T-cell (primary cell): Measurements from ENCODE around the gene MAP2K6. TPM values are rescaled to one million over a fixed set of nuclear protein-coding genes. Genes with fewer than 3 reads are reported as not detected.

ENCODE experiments used
- ATAC-seq, 4 experiments: fragments of 200-7000 bp in 3 of 4; fragments of 150-1000 bp in 1 of 4; cut with Tn5 transposase; replicated peaks in 1 of 4; 1 replicate in 3 of 4; 2 replicates in 1 of 4; pipeline ENCODE4 v1.10.0; 2021; ENCODE audit warnings: moderate library complexity in 3 of 4, mild to moderate bottlenecking in 2 of 4, moderate number of reproducible peaks in 1 of 4
- CTCF ChIA-PET, 2 donors: fragments of 300-600 bp; sonication (Branson Sonifier 250); formaldehyde crosslinking; loops; one replicate each; lab custom pipeline; 2022; ENCODE audit warnings: antibody characterized with exemption in 2 of 2; lab: Charles Lee
- POLR2A ChIA-PET, 2 donors: fragments of 300-600 bp; sonication (Branson Sonifier 250); formaldehyde crosslinking; loops; one replicate each; lab custom pipeline; 2022; ENCODE audit warnings: antibody characterized with exemption in 2 of 2; lab: Charles Lee
- DNase-seq, 35 experiments: peaks; one replicate each; pipeline versions ENCODE4 v3.0.0 to v3.0.0-alpha.2; 2013 to 2023
- H3K27ac ChIP-seq: one replicate; pipeline ENCODE4 v1.5.1; 2013; ENCODE audit warnings: low read length
- H3K27me3 ChIP-seq, 2 experiments: replicated peaks in 1 of 2; 1 replicate in 1 of 2; 2 replicates in 1 of 2; pipeline versions ENCODE4 v1.6.1 to v1.7.0; 2013; ENCODE audit warnings: low read length in 1 of 2, mixed read lengths in 1 of 2; ENCODE audit not compliant: control insufficient read depth in 2 of 2, insufficient read depth in 2 of 2; ENCODE audit errors: extremely low read depth in 1 of 2
- H3K36me3 ChIP-seq, 2 donors: 1 replicate in 1 of 2; 2 replicates in 1 of 2; pipeline versions ENCODE4 v1.6.1 to v1.7.0; 2013; ENCODE audit warnings: low read length in 1 of 2; ENCODE audit not compliant: control insufficient read depth in 2 of 2, insufficient read depth in 1 of 2; ENCODE audit errors: extremely low read depth in 1 of 2
- H3K4me1 ChIP-seq, 2 experiments: 1 replicate in 1 of 2; 2 replicates in 1 of 2; pipeline versions ENCODE4 v1.6.1 to v1.7.0; 2013; ENCODE audit warnings: low read length in 2 of 2, mixed read lengths in 1 of 2; ENCODE audit not compliant: insufficient read depth in 2 of 2, control insufficient read depth in 1 of 2; ENCODE audit errors: extremely low read depth in 1 of 2
- H3K4me3 ChIP-seq, 2 donors: 1 replicate in 1 of 2; 2 replicates in 1 of 2; pipeline versions ENCODE4 v1.5.1 to v1.7.0; 2013; ENCODE audit warnings: mild to moderate bottlenecking in 2 of 2, low read length in 1 of 2, moderate library complexity in 1 of 2; ENCODE audit not compliant: control insufficient read depth in 1 of 2; ENCODE audit errors: extremely low read depth in 1 of 2
- H3K9me3 ChIP-seq: 2 replicates; pipeline ENCODE4 v1.7.0; 2013
- H3K27ac Mint-ChIP-seq, 2 donors: one replicate each; pipeline ENCODE4 v1.8.0; 2020 to 2021; ENCODE audit warnings: mild to moderate bottlenecking in 2 of 2, mixed read lengths in 2 of 2
- H3K27me3 Mint-ChIP-seq, 2 donors: one replicate each; pipeline ENCODE4 v1.8.0; 2021 to 2022; ENCODE audit warnings: mixed read lengths in 2 of 2
- H3K36me3 Mint-ChIP-seq: one replicate; pipeline ENCODE4 v1.8.0; 2021; ENCODE audit warnings: mixed read lengths
- H3K4me1 Mint-ChIP-seq, 3 donors: one replicate each; pipeline ENCODE4 v1.8.0; 2020 to 2022; ENCODE audit warnings: mixed read lengths in 3 of 3, mild to moderate bottlenecking in 1 of 3
- H3K4me3 Mint-ChIP-seq, 3 donors: one replicate each; pipeline ENCODE4 v1.8.0; 2020 to 2022; ENCODE audit warnings: mild to moderate bottlenecking in 3 of 3, mixed read lengths in 3 of 3, moderate library complexity in 3 of 3
- H3K9me3 Mint-ChIP-seq, 3 donors: one replicate each; pipeline ENCODE4 v1.8.0; 2020 to 2022; ENCODE audit warnings: mixed read lengths in 3 of 3
- WGBS: methylation state at CpG from one replicate; pipeline ENCODE4 v1.1.5; 2013; ENCODE audit warnings: missing lambda C conversion rate; ENCODE audit not compliant: insufficient coverage; 5-methylcytosine and 5-hydroxymethylcytosine counted together
- total RNA-seq, 35 experiments: library from RNA in 6 of 35; stranded (reverse) in 6 of 35; fragments of 120-200 nt in 1 of 35; gene quantifications; one replicate each; pipeline versions ENCODE4 v1.2.1 to v1.2.4 and lab custom pipeline; 2013 to 2026

The MAP2K6 gene
- total RNA-seq, 5 donors from 2014 or later (not counting 1 experiment from before 2014, with no cell fraction given) = 10.4 to 25.1 (median 11.5) TPM

GRCh38 chr17:69565447-69565846, 150.9 kb downstream of the MAP2K6 start:
- H3K4me3 ChIP-seq = no peak overlapping the region
- H3K9me3 ChIP-seq = no peaks in the 10 kb centered on the region
- H3K27me3 ChIP-seq = peaks cover 0 to 5% of the 10 kb centered on the region in 2 experiments
- Mint-ChIP-seq H3K36me3 (no peaks in the 10 kb centered on the region), H3K4me1 (peaks cover 4 to 14% (median 6%) of the 10 kb centered on the region in 3 donors), H3K9me3 (no peaks in the 10 kb centered on the region), H3K4me3 (no peak overlapping the region), H3K27me3 (peaks cover 2 to 6% of the 10 kb centered on the region in 2 donors), H3K27ac (no peak overlapping the region)
- CTCF ChIA-PET = interaction anchor here in 1 of 2 donors (1.2 kb wide), 1 partner anchor 10 kb away, joined by 3 read pairs; no protein-coding TSS in a partner anchor
- H3K4me1 ChIP-seq = peaks cover 0 to 6% of the 10 kb centered on the region in 2 experiments
- no peak for DNase-seq
- POLR2A ChIA-PET = no interaction called here
- ATAC-seq = no peak
- H3K27ac ChIP-seq = no peak overlapping the region
- WGBS = 89% methylated on average over 4 of the region's 7 CpGs
- no peaks in the 10 kb centered on the region for H3K36me3 ChIP-seq

- DNase-seq (no peak), ATAC-seq (no peak)
- H3K27me3 Mint-ChIP-seq = peaks cover 2 to 6% of the 10 kb centered on the region in 2 donors
- peaks cover 4 to 14% (median 6%) of the 10 kb centered on the region in 3 donors for H3K4me1 Mint-ChIP-seq
- 88% methylated on average over 1 of the region's 4 CpGs for WGBS
- POLR2A ChIA-PET = no interaction called here
- H3K4me3 ChIP-seq = no peak overlapping the region
- no peak overlapping the region for H3K4me3 Mint-ChIP-seq
- H3K36me3 ChIP-seq = no peaks in the 10 kb centered on the region
- peaks cover 0 to 5% of the 10 kb centered on the region in 2 experiments for H3K27me3 ChIP-seq
- no peak overlapping the region for H3K27ac Mint-ChIP-seq
- H3K27ac ChIP-seq = no peak overlapping the region
- H3K4me1 ChIP-seq = peaks cover 0 to 6% of the 10 kb centered on the region in 2 experiments
- H3K9me3 ChIP-seq = no peaks in the 10 kb centered on the region
- H3K9me3 Mint-ChIP-seq = no peaks in the 10 kb centered on the region
- CTCF ChIA-PET = no interaction called here
- H3K36me3 Mint-ChIP-seq = no peaks in the 10 kb centered on the region
Observed at GRCh38 chr17:69567130-69567529, 152.6 kb downstream of the MAP2K6 start.

- no peaks in the 10 kb centered on the region for H3K36me3 Mint-ChIP-seq
- ATAC-seq (no peak), DNase-seq (no peak)
- ChIA-PET POLR2A (interaction anchor here in 1 of 2 donors (0.6 kb wide), 1 partner anchor 11 kb away, joined by 5 read pairs; no protein-coding TSS in a partner anchor), CTCF (interaction anchor here in 1 of 2 donors (0.7 kb wide), 1 partner anchor 1028 kb away, joined by 3 read pairs; no protein-coding TSS in a partner anchor)
- 43% methylated on average over 1 of the region's 3 CpGs for WGBS
- no peak overlapping the region for H3K27ac Mint-ChIP-seq
- peaks cover 4 to 14% (median 6%) of the 10 kb centered on the region in 3 donors for H3K4me1 Mint-ChIP-seq
- H3K4me3 ChIP-seq = no peak overlapping the region
- no peaks in the 10 kb centered on the region for H3K9me3 Mint-ChIP-seq
- no peak overlapping the region for H3K4me3 Mint-ChIP-seq
- H3K4me1 ChIP-seq = peaks cover 0 to 6% of the 10 kb centered on the region in 2 experiments
- no peaks in the 10 kb centered on the region for H3K36me3 ChIP-seq
- peaks cover 4 to 6% of the 10 kb centered on the region in 2 donors for H3K27me3 Mint-ChIP-seq
- peaks cover 0 to 5% of the 10 kb centered on the region in 2 experiments for H3K27me3 ChIP-seq
- no peak overlapping the region for H3K27ac ChIP-seq
- no peaks in the 10 kb centered on the region for H3K9me3 ChIP-seq
Observed at GRCh38 chr17:69572747-69573146, 158.2 kb downstream of the MAP2K6 start.

- Mint-ChIP-seq H3K27me3 (peaks cover 4 to 6% of the 10 kb centered on the region in 2 donors), H3K9me3 (no peaks in the 10 kb centered on the region), H3K4me1 (peaks cover 4 to 14% (median 6%) of the 10 kb centered on the region in 3 donors), H3K36me3 (no peaks in the 10 kb centered on the region), H3K27ac (no peak overlapping the region), H3K4me3 (no peak overlapping the region)
- no peak overlapping the region for H3K4me3 ChIP-seq
- ATAC-seq (no peak), DNase-seq (no peak)
- ChIA-PET POLR2A (interaction anchor here in 1 of 2 donors (0.7 kb wide), 1 partner anchor 33 kb away, joined by 3 read pairs; no protein-coding TSS in a partner anchor), CTCF (interaction anchor here in 1 of 2 donors (0.6 kb wide), 1 partner anchor 364 kb away, joined by 3 read pairs; no protein-coding TSS in a partner anchor)
- H3K27me3 ChIP-seq = peaks cover 0 to 5% of the 10 kb centered on the region in 2 experiments
- H3K9me3 ChIP-seq = no peaks in the 10 kb centered on the region
- no peaks in the 10 kb centered on the region for H3K36me3 ChIP-seq
- peaks cover 0 to 6% of the 10 kb centered on the region in 2 experiments for H3K4me1 ChIP-seq
- WGBS = no CpG with 5 or more reads among the region's 2 CpGs
- no peak overlapping the region for H3K27ac ChIP-seq
Observed at GRCh38 chr17:69573396-69573795, 158.9 kb downstream of the MAP2K6 start.

GRCh38 chr17:69574257-69575197, 160.0 kb downstream of the MAP2K6 start:
- Mint-ChIP-seq H3K27ac (no peak overlapping the region), H3K4me3 (no peak overlapping the region), H3K9me3 (no peaks in the 10 kb centered on the region), H3K36me3 (no peaks in the 10 kb centered on the region), H3K4me1 (peaks cover 0 to 5% (median 1%) of the 10 kb centered on the region in 3 donors), H3K27me3 (peaks cover 0 to 5% of the 10 kb centered on the region in 2 donors)
- 80% methylated on average over 5 of the region's 10 CpGs for WGBS
- ATAC-seq = no peak
- no peak overlapping the region for H3K4me3 ChIP-seq
- peaks cover 0 to under 1% of the 10 kb centered on the region in 2 experiments for H3K27me3 ChIP-seq
- H3K4me1 ChIP-seq = peaks cover 0 to under 1% of the 10 kb centered on the region in 2 experiments
- no peaks in the 10 kb centered on the region for H3K9me3 ChIP-seq
- ChIA-PET POLR2A (no interaction called here), CTCF (interaction anchor here in 1 of 2 donors (0.6 kb wide), 1 partner anchor 363 kb away, joined by 3 read pairs; no protein-coding TSS in a partner anchor)
- no peaks in the 10 kb centered on the region for H3K36me3 ChIP-seq
- no peak for DNase-seq
- no peak overlapping the region for H3K27ac ChIP-seq

- Histone ChIP-seq H3K4me3 (no peak overlapping the region), H3K36me3 (no peaks in the 10 kb centered on the region), H3K4me1 (no peaks in the 10 kb centered on the region), H3K27me3 (no peaks in the 10 kb centered on the region), H3K9me3 (no peaks in the 10 kb centered on the region), H3K27ac (no peak overlapping the region)
- Mint-ChIP-seq H3K36me3 (no peaks in the 10 kb centered on the region), H3K4me1 (peaks cover 0 to 6% (median 0%) of the 10 kb centered on the region in 3 donors), H3K27me3 (peaks cover 7 to 13% of the 10 kb centered on the region in 2 donors), H3K4me3 (no peak overlapping the region), H3K27ac (no peak overlapping the region), H3K9me3 (no peaks in the 10 kb centered on the region)
- WGBS = no CpG with 5 or more reads among the region's 2 CpGs
- ATAC-seq = no peak
- CTCF ChIA-PET = no interaction called here
- POLR2A ChIA-PET = no interaction called here
- DNase-seq = no peak
Observed at GRCh38 chr17:69575346-69575761, 160.9 kb downstream of the MAP2K6 start.
